GM21825 (cell line): Measurements from ENCODE around the gene RABL3.
"Not testable (repeated sequence)": the region's sequence is repeated elsewhere in the genome, so short reads cannot be mapped to it uniquely, and the experiment has no call there.

Source experiments
- ATAC-seq: cut with Tn5 transposase; IDR thresholded peaks from one replicate; pipeline ENCODE4 v1.9.1; 2021; ENCODE audit warnings: mild to moderate bottlenecking, moderate library complexity; ENCODE audit not compliant: unreplicated experiment

RABL3 gene

GRCh38 chr3:120684896-120685295 is 57.4 kb downstream of the RABL3 start:
- no peak for ATAC-seq

DNA sequence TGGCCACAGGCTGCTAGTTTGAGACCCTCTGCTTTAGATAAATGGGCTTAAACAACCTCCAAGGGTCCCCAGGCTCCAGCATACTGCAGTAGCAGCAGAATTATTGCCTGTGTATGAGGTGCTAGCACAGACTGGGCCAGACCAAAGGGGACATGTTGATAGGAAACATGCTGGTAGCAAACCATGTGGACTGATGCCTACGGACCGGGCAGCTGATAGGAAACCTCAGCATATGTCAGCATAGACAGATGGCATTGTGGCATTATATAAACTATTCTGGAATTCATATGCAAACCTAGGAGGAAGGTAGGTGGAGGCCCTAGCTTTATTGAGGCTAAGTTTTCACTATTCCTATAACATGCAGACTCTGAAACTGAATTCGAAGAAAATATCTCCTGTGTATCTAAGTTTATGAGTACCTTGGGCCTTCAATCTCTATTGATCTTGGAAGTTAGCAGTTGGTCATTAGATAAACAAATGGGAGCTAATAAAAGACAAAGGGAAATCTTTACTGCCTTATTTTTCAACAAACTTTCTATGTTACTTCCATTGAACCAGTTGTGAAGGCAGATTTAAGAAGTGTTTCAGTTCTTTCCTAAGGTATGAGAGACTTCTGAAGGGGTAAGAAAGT is 58.5 kb downstream of the RABL3 start:
- ATAC-seq, result no peak

- no peak for ATAC-seq
Measured at GRCh38 chr3:120683213-120683612, 59.1 kb downstream of the RABL3 start.

- ATAC-seq, result no peak
Measured at GRCh38 chr3:120682095-120682681, 60.1 kb downstream of the RABL3 start, which contains the start of gene HGD. TSS of gene HGD (minus strand) at chr3:120682239. CDS start at chr3:120682111, 128 bp downstream.

- no peak for ATAC-seq
Measured at GRCh38 chr3:120681506-120682038, 60.7 kb downstream of the RABL3 start.

DNA sequence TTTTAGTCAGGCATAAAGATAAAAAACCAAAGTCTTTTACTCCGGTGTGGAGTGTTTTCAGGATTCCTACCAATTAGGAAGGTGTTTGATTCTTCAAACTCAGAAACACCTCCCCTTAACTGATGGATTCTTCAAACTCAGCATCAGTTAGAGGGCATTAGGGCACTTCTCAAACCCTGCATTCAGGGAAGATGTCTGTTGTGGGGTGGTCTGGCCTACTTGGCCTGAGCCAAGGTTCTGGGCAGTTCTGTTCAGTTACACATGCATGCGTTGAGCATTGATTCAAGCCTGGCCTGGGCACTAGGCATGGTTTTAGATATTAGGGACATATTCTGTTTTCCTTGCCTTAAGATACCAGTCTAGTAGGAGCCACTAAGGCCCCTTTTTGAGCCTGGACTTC is 61.3 kb downstream of the RABL3 start:
- ATAC-seq, result no peak

- no peak for ATAC-seq
Measured at GRCh38 chr3:120680193-120680894, 62.0 kb downstream of the RABL3 start.

GRCh38 chr3:120678984-120679383 is 63.3 kb downstream of the RABL3 start:
- ATAC-seq, result peak; percentile 42

DNA sequence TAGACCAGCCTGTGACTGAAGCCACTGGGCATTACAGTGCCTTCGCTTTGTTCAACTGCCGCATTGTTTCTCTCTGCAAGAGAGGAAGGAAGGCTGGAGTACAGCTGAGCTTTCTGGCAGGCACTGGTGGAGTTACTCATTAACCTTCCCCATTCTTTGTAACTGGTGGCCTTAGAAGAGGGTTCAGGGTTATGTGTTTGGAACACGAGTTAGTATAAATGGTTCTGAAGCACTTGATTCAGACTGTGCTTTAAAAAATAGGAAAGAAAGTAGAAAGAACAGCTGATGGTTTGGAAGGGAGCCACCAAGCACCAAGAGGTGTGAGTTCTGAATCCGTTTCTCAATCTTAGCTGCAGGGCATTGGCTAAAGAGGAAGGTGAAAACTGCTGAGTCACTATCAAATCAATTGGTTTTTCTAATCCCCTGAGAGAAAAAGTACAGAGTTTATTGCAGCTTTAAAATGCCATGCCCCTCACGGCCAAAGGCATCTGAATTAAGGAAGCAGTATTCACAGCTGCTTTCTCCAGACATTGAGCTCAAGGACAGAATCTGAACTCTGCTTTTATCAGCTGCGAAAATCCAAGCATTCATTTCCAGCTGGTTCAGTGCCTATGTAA is 63.9 kb downstream of the RABL3 start:
- ATAC-seq, result peak; percentile 95

DNA sequence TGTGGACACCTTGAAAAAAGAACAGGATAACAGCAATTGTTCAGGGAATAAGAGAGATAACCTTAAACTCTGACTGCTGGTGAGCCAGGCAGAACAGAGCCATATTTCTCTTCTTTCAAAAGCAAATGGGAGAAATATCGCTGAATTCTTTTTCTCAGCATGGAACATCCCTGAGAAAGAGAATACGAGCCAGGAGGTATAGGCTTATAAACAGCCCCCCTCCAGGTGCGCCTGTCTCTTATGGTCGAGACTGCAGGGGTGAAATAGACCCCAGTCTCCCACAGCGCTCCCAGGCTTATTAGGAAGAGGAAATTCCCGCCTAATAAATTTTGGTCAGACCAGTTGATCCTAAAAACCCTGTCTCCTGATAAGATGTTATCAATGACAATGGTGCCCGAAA is 65.1 kb downstream of the RABL3 start:
- ATAC-seq, result not testable (repeated sequence)

- ATAC-seq, result no peak
Measured at GRCh38 chr3:120673116-120673515, 69.2 kb downstream of the RABL3 start.

- no peak for ATAC-seq
Measured at GRCh38 chr3:120670576-120670975, 71.7 kb downstream of the RABL3 start.

- no peak for ATAC-seq
Measured at GRCh38 chr3:120664926-120665325, 77.4 kb downstream of the RABL3 start.

- no peak for ATAC-seq
Measured at GRCh38 chr3:120661945-120662344, 80.4 kb downstream of the RABL3 start.

DNA sequence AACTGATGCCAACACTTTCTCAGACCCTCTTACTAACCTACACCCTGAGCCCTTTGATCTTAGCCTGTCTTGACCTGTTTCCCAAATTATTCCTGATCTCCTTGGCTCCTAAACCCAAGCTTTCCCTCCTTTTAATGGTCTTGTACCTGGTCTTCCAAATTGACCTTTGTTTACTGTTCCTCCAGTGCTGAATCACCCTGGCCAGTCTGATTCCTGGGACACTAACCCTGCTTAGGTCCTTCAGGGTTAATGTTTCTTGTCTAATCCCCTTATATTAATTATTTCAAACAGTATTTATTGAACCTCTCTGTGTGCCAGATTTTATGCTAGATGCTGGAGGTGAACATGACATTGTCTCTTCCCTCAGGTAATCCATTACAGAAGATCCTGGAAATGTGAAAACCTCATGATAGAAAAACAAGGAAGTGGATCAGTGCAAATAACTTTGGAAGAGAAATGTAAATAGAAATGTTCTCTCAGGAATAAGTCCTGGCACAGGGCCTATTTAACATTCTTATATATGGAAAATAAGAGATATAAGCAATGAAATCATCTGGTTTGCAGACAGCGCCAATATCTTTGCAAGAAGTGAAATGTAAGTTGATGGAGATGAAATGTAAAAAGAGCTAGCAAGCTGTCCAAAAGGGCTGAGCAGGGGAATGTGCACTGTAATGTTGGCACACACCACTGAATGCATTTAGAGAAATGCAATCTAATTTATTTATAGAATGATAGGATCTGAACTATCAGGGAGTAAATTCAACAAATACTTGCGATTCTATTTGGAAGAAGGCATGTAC is 81.0 kb downstream of the RABL3 start:
- ATAC-seq, result no peak

DNA sequence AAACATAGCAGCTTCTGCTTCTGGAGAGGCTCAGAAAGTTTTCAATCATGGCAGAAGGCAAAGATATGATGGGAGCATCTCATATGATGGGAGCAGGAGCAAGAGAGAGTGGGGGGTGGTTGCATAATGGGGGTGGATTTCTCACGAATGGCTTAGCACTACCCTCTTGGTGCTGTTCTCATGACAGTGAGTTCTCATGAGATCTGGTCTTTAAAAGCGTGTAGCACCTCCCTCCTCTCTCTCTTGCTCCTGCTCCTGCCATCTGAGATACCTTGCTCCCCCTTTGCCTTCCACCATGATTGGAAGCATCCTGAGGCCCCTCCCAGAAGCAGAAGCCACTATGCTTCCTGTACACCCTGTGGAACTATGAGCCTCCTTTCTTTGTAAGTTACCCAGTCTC is 82.5 kb downstream of the RABL3 start:
- no peak for ATAC-seq

GRCh38 chr3:120659285-120659684 is 83.0 kb downstream of the RABL3 start:
- ATAC-seq, result no peak

GRCh38 chr3:120652896-120653545 is 89.3 kb downstream of the RABL3 start:
- ATAC-seq, result no peak

DNA sequence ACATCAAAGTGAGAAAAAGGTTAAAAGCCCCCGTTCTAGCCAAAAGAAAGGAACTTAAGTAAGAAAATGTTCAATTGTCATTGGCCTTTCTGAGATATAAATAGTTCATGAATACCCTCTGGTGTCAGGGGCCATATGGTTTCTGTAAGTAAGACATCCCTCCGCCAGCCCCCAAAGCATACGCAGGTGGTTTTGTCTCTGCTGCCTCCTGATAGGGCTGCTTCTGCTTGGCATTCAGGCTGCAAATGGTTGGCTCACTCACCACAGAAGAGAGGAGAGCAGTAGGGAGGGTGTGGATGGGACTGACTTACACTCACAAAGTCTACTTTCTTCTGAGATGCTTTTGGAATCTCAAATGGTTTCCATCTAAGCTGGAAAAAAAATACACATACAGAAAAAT is 90.0 kb downstream of the RABL3 start:
- ATAC-seq, result no peak

DNA sequence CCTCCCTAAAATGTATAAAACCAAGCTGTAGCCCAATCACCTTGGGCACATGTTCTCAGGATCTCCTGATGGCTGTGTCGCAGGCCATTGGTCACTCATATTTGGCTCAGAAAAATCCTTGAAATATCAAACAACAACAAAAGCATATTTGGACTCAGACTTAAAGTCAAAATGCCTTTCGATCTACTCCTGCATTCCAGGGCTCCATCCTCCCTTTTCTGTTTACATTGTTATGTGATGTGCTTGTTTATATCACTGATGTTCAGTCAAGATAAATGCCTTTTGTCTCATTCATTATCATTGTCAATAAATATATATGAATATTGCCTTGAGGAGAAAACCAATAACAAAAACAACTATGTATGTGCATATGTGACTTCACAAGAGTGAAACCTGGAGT is 92.0 kb downstream of the RABL3 start:
- no peak for ATAC-seq
